HEK293T (cell line): ENCODE measurements around the gene EXOSC9.

Source experiments
- ARNT ChIP-seq: fragments of 450-650 bp; IDR thresholded peaks from 2 replicates; pipeline ENCODE4 v1.6.1; 2017; ENCODE audit warnings: mild to moderate bottlenecking
- CTBP1 ChIP-seq: fragments of 450-650 bp; IDR thresholded peaks from 2 replicates; pipeline ENCODE4 v1.6.1; 2016; ENCODE audit warnings: borderline replicate concordance
- ELF4 ChIP-seq: fragments of 450-650 bp; IDR thresholded peaks from 2 replicates; pipeline ENCODE4 v1.6.1; 2017; ENCODE audit warnings: antibody characterized with exemption
- FOXK2 ChIP-seq: fragments of 450-650 bp; IDR thresholded peaks from 2 replicates; pipeline ENCODE4 v1.6.1; 2016; ENCODE audit warnings: mild to moderate bottlenecking
- FOXM1 ChIP-seq: fragments of 450-650 bp; IDR thresholded peaks from 2 replicates; pipeline ENCODE4 v1.6.1; 2017; ENCODE audit warnings: mild to moderate bottlenecking, borderline replicate concordance
- HDGF ChIP-seq: fragments of 450-650 bp; IDR thresholded peaks from 2 replicates; pipeline ENCODE4 v1.6.1; 2017; ENCODE audit warnings: antibody characterized with exemption, borderline replicate concordance
- LEF1 ChIP-seq: fragments of 450-650 bp; IDR thresholded peaks from 2 replicates; pipeline ENCODE4 v1.6.1; 2017; ENCODE audit warnings: mild to moderate bottlenecking, borderline replicate concordance
- NFRKB ChIP-seq: fragments of 450-650 bp; IDR thresholded peaks from 2 replicates; pipeline ENCODE4 v1.6.1; 2016; ENCODE audit warnings: mild to moderate bottlenecking, moderate library complexity
- SP1 ChIP-seq: fragments of 450-650 bp; IDR thresholded peaks from 2 replicates; pipeline ENCODE4 v1.6.1; 2017
- TARDBP ChIP-seq: fragments of 450-650 bp; IDR thresholded peaks from 2 replicates; pipeline ENCODE4 v1.6.1; 2016
- TF ChIP-seq, protein P1 (sequence below): fragments of 450-650 bp; IDR thresholded peaks from 2 replicates; pipeline ENCODE4 v1.6.1; 2016

- TF ChIP-seq TARDBP, result no peak
- no peak for TF ChIP-seq CTBP1
- TF ChIP-seq HDGF, result no peak
- TF ChIP-seq SP1, result no peak
- TF ChIP-seq FOXK2, result no peak
- TF ChIP-seq LEF1, result no peak
- TF ChIP-seq FOXM1, result no peak
- TF ChIP-seq, protein P1, sequence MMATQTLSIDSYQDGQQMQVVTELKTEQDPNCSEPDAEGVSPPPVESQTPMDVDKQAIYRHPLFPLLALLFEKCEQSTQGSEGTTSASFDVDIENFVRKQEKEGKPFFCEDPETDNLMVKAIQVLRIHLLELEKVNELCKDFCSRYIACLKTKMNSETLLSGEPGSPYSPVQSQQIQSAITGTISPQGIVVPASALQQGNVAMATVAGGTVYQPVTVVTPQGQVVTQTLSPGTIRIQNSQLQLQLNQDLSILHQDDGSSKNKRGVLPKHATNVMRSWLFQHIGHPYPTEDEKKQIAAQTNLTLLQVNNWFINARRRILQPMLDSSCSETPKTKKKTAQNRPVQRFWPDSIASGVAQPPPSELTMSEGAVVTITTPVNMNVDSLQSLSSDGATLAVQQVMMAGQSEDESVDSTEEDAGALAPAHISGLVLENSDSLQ, result no peak
- TF ChIP-seq ARNT, result no peak
- TF ChIP-seq ELF4, result no peak
- no peak for TF ChIP-seq NFRKB
Observed at GRCh38 chr4:121800638-121800960, 524 bp upstream of the EXOSC9 start.
